ENCODE data around the gene ITGB1. TPM values are rescaled to one million over a fixed set of nuclear protein-coding genes. Genes with fewer than 3 reads are reported as not detected.

ITGB1 gene
- total and polyA plus RNA-seq, 2 experiments from 2014 or later = 317 to 439 TPM

DNA sequence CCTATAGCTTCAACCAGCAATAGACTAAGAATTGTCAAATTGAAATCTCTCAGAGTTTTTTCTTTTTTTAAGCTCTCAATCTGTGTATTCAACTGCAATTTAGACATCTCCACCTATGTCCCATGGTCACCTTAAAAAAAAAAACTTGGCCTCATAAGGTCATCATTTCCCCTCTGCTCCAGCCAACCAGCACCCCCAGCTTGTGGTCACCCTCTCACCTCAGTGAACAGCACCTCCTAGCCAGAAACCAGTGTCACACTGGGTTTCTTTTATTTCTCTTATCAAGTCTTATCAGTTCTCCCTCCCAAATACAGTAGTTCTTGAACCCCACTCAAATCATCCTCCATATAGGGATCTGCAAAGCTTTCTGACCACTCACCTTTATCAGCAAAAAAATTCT lies 4.0 kb downstream of the ITGB1 start:
- H2AFZ ChIP-seq = no peak overlapping the region
- no peaks in the 10 kb centered on the region for H3K9me2 ChIP-seq (ENCODE audit: insufficient read depth)
- no peaks in the 10 kb centered on the region for H3K27me3 ChIP-seq (ENCODE audit: insufficient read depth)
- H3K4me1 ChIP-seq (ENCODE audit: insufficient read depth) = peaks cover 68% of the 10 kb centered on the region
- H3K27me3 Mint-ChIP-seq (ENCODE audit: insufficient read depth, low read depth, poor library complexity) = peaks cover 9% of the 10 kb centered on the region
- peak overlapping the region; percentile 76 for H3K4me3 ChIP-seq
- peak overlapping the region; percentile 81 for H3K4me3 Mint-ChIP-seq
- DNase-seq (ENCODE audit: low spot score) (no peak), ATAC-seq (no peak)
- H3K4me2 ChIP-seq = peak overlapping the region; percentile 92
- TF ChIP-seq, protein P1, sequence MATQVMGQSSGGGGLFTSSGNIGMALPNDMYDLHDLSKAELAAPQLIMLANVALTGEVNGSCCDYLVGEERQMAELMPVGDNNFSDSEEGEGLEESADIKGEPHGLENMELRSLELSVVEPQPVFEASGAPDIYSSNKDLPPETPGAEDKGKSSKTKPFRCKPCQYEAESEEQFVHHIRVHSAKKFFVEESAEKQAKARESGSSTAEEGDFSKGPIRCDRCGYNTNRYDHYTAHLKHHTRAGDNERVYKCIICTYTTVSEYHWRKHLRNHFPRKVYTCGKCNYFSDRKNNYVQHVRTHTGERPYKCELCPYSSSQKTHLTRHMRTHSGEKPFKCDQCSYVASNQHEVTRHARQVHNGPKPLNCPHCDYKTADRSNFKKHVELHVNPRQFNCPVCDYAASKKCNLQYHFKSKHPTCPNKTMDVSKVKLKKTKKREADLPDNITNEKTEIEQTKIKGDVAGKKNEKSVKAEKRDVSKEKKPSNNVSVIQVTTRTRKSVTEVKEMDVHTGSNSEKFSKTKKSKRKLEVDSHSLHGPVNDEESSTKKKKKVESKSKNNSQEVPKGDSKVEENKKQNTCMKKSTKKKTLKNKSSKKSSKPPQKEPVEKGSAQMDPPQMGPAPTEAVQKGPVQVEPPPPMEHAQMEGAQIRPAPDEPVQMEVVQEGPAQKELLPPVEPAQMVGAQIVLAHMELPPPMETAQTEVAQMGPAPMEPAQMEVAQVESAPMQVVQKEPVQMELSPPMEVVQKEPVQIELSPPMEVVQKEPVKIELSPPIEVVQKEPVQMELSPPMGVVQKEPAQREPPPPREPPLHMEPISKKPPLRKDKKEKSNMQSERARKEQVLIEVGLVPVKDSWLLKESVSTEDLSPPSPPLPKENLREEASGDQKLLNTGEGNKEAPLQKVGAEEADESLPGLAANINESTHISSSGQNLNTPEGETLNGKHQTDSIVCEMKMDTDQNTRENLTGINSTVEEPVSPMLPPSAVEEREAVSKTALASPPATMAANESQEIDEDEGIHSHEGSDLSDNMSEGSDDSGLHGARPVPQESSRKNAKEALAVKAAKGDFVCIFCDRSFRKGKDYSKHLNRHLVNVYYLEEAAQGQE (IDR thresholded peaks at IDR 0.05; ENCODE audit: unreplicated experiment) = no peak
- TF ChIP-seq NANOG (IDR thresholded peaks at IDR 0.05; ENCODE audit: borderline replicate concordance) (no peak), ZNF331 (CRISPR knock-in tag; IDR thresholded peaks at IDR 0.05; ENCODE audit: low read depth) (no peak), POLR2AphosphoS5 (IDR thresholded peaks at IDR 0.05; ENCODE audit: low read depth) (no peak), JUNB (IDR thresholded peaks at IDR 0.05; ENCODE audit: unreplicated experiment) (no peak), EZH2phosphoT487 (IDR thresholded peaks at IDR 0.05; ENCODE audit: unreplicated experiment) (no peak)
- TF ChIP-seq, protein P2, sequence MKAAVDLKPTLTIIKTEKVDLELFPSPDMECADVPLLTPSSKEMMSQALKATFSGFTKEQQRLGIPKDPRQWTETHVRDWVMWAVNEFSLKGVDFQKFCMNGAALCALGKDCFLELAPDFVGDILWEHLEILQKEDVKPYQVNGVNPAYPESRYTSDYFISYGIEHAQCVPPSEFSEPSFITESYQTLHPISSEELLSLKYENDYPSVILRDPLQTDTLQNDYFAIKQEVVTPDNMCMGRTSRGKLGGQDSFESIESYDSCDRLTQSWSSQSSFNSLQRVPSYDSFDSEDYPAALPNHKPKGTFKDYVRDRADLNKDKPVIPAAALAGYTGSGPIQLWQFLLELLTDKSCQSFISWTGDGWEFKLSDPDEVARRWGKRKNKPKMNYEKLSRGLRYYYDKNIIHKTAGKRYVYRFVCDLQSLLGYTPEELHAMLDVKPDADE (IDR thresholded peaks at IDR 0.05) = no peak
- TF ChIP-seq, protein P3, sequence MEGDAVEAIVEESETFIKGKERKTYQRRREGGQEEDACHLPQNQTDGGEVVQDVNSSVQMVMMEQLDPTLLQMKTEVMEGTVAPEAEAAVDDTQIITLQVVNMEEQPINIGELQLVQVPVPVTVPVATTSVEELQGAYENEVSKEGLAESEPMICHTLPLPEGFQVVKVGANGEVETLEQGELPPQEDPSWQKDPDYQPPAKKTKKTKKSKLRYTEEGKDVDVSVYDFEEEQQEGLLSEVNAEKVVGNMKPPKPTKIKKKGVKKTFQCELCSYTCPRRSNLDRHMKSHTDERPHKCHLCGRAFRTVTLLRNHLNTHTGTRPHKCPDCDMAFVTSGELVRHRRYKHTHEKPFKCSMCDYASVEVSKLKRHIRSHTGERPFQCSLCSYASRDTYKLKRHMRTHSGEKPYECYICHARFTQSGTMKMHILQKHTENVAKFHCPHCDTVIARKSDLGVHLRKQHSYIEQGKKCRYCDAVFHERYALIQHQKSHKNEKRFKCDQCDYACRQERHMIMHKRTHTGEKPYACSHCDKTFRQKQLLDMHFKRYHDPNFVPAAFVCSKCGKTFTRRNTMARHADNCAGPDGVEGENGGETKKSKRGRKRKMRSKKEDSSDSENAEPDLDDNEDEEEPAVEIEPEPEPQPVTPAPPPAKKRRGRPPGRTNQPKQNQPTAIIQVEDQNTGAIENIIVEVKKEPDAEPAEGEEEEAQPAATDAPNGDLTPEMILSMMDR (conservative IDR thresholded peaks at IDR 0.05; ENCODE audit: low read depth in 2 of 2) = peak in 1 of 2 experiments; percentile 34; a peak in 1 of 4 replicates
- peak overlapping the region; percentile 15; the same call in 1 of the 2 replicates for H3K27ac ChIP-seq (ENCODE audit: low read depth)
- H3K27ac Mint-ChIP-seq = peak overlapping the region; percentile 39; the same call in 1 of the 2 replicates
- H3K79me2 ChIP-seq (replicated peaks; ENCODE audit: insufficient read depth) = peaks cover 88% of the 10 kb centered on the region
- H3K4me1 Mint-ChIP-seq = peaks cover 71% of the 10 kb centered on the region
- peaks cover 30% of the 10 kb centered on the region for H4K20me1 ChIP-seq (replicated peaks; ENCODE audit: insufficient read depth)
- no peaks in the 10 kb centered on the region; the same call in 2 of the 3 replicates for H3K9me3 Mint-ChIP-seq
- no peaks in the 10 kb centered on the region for H3F3A ChIP-seq (replicated peaks; ENCODE audit: low read depth)
- H3K36me3 ChIP-seq (ENCODE audit: insufficient read depth) = no peaks in the 10 kb centered on the region
- H3K36me3 Mint-ChIP-seq (ENCODE audit: low read depth) = no peaks in the 10 kb centered on the region
